VCaP (cell line): Measurements from ENCODE around the gene RYR2.

Experiments
- H3K27ac ChIP-seq: fragments of 450-650 bp; 2 replicates; pipeline ENCODE4 v1.5.1; 2017
- CTCF ChIP-seq: fragments of 450-650 bp; conservative IDR thresholded peaks from 2 replicates; pipeline ENCODE4 v1.5.1; 2017; ENCODE audit warnings: mild to moderate bottlenecking, moderate library complexity

RYR2 gene

GRCh38 chr1:237180256-237180655, 138.3 kb downstream of the RYR2 start:
- TF ChIP-seq CTCF: no peak
- H3K27ac ChIP-seq: no peak overlapping the region

- no peak for TF ChIP-seq CTCF
- H3K27ac ChIP-seq: no peak overlapping the region
Observed at GRCh38 chr1:237181743-237182317, 139.8 kb downstream of the RYR2 start.

- no peak for TF ChIP-seq CTCF
- no peak overlapping the region for H3K27ac ChIP-seq
Observed at GRCh38 chr1:237183963-237184540, 142.1 kb downstream of the RYR2 start.

GRCh38 chr1:237186675-237187074, 144.7 kb downstream of the RYR2 start:
- TF ChIP-seq CTCF: no peak
- no peak overlapping the region for H3K27ac ChIP-seq

DNA sequence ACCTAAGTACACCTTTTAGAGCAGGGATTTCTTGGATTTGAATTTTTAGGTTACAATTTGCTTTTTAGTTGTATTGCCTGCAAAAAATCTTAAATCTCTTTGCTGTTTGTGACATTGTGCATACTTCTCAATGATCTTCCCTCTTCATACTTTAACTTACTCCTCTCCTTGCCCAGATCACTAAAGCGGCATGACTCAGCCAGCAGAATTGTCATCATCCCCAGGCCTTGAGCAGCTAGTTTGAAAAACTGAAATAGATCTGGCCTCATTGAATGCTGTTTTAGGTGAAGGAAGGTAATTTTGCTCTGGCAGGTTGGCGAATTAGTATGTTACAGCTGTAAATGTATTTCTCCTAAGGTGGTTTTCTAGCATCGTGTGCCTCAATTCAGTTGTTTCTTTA, 145.9 kb downstream of the RYR2 start:
- no peak for TF ChIP-seq CTCF
- H3K27ac ChIP-seq: no peak overlapping the region

DNA sequence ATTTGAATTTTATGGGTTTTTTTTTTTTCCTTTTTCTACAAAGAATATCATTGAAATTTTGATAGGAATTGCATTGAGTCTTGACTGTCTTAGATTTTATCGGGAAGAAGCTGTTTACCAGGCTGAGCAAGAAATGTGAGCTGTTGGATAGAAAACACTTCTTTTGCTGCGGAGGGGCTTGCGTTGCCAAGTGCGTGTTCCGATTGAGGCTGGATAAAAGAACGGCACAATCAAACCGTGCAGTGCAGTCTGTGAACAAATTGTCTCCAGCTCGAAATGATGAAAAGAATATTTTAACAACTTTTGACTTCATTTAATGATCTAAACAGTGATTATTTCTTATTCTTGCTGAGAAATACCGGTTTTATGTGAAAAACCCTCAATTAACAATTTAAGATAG, 149.4 kb downstream of the RYR2 start:
- no peak for TF ChIP-seq CTCF

GRCh38 chr1:237197470-237198425, 155.8 kb downstream of the RYR2 start:
- H3K27ac ChIP-seq: no peak overlapping the region
- TF ChIP-seq CTCF: no peak

More for the DNA sequence above, 149.4 kb downstream of the RYR2 start:
- no peak overlapping the region for H3K27ac ChIP-seq
